ENCODE data around the gene TTLL8. TPM values are rescaled to one million over a fixed set of nuclear protein-coding genes. Genes with fewer than 3 reads are reported as not detected.

The TTLL8 gene
- total RNA-seq, 2 donors from 2014 or later = 0.20 TPM; not detected in 1

DNA sequence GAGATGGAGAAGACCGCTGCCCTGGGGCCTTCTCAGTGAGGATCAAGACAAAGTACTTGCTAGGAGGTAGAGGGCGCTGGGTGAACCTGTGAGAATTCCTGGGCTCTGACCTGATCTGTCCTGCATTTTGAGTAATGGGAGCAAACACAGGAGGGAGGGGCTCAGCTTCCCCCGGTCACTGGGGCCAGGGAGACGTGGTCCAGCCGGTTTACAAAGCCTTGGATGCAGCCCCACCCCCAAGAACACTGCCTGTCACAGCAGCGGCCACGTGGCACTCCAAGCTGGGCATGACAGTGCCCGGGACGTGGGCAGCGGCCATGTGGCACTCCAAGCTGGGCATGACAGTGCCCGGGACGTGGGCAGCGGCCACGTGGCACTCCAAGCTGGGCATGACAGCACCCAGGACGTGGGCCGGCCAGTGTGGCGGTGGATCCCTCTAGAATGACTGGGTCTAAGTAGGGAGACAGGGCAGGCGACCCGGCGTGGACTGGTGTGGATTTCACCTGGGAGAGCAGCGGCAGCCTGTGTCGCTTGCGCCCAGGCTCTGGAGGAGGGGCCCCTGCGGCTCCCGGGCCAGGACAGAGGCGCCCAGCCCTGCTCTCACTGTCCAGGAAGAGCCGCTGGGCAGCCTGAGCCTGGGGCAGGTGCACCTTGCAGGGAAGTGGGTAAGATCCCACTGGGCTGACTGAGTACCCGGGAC is 2.5 kb upstream of the TTLL8 start:
- Histone ChIP-seq H3K36me3 (ENCODE audit: control insufficient read depth, insufficient read depth, low read length) (no peaks in the 10 kb centered on the region), H3K4me3 (ENCODE audit: low read length) (no peak overlapping the region), H3K9ac (ENCODE audit: extremely low read depth, low read length, poor library complexity, severe bottlenecking) (no peak overlapping the region), H3K27ac (ENCODE audit: low read depth, low read length) (no peak overlapping the region), H3K9me3 (ENCODE audit: control insufficient read depth, low read length) (no peaks in the 10 kb centered on the region), H3K27me3 (ENCODE audit: control insufficient read depth, insufficient read depth, low read length, poor library complexity, severe bottlenecking) (peaks cover 20% of the 10 kb centered on the region), H3K4me1 (ENCODE audit: control insufficient read depth, insufficient read depth, low read length) (peaks cover 4% of the 10 kb centered on the region)
- peaks cover 10% of the 10 kb centered on the region for H3K27me3 Mint-ChIP-seq (ENCODE audit: insufficient read depth)
- H3K4me3 Mint-ChIP-seq = no peak overlapping the region
- DNase-seq = peak; percentile 69
- TF ChIP-seq, protein P1, sequence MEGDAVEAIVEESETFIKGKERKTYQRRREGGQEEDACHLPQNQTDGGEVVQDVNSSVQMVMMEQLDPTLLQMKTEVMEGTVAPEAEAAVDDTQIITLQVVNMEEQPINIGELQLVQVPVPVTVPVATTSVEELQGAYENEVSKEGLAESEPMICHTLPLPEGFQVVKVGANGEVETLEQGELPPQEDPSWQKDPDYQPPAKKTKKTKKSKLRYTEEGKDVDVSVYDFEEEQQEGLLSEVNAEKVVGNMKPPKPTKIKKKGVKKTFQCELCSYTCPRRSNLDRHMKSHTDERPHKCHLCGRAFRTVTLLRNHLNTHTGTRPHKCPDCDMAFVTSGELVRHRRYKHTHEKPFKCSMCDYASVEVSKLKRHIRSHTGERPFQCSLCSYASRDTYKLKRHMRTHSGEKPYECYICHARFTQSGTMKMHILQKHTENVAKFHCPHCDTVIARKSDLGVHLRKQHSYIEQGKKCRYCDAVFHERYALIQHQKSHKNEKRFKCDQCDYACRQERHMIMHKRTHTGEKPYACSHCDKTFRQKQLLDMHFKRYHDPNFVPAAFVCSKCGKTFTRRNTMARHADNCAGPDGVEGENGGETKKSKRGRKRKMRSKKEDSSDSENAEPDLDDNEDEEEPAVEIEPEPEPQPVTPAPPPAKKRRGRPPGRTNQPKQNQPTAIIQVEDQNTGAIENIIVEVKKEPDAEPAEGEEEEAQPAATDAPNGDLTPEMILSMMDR (conservative IDR thresholded peaks at IDR 0.05) = peak; percentile 25
- H3K27ac Mint-ChIP-seq = no peak overlapping the region
- WGBS, 2 experiments (ENCODE audit: insufficient coverage in 1 of 2, insufficient read length in 1 of 2) = 87 to 91% methylated on average over 15 to 28 of the region's 28 CpGs
- H3K36me3 Mint-ChIP-seq (ENCODE audit: low read depth) = no peaks in the 10 kb centered on the region
- no peaks in the 10 kb centered on the region for H3K9me3 Mint-ChIP-seq
- H3K4me1 Mint-ChIP-seq = peaks cover 12% of the 10 kb centered on the region

DNA sequence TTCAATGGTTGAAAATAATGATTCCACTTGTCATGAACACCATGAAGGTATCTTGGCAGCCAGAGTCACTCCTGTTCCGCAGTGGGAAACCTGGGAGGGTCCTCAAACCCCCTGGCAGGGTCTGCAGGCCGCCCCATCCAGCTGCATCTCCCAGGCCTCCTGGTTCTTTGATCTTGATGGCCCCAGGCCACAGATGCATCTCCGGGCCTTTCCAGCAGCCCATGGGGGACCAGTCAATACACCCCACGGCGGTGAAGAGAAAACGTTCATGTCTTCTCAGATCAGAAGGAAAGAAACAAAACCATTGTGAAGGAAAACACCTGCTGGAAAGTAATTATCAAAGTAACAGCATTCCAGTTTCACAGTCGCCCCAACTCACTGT is 1.8 kb upstream of the TTLL8 start:
- peaks cover 20% of the 10 kb centered on the region for H3K27me3 ChIP-seq (ENCODE audit: control insufficient read depth, insufficient read depth, low read length, poor library complexity, severe bottlenecking)

DNA sequence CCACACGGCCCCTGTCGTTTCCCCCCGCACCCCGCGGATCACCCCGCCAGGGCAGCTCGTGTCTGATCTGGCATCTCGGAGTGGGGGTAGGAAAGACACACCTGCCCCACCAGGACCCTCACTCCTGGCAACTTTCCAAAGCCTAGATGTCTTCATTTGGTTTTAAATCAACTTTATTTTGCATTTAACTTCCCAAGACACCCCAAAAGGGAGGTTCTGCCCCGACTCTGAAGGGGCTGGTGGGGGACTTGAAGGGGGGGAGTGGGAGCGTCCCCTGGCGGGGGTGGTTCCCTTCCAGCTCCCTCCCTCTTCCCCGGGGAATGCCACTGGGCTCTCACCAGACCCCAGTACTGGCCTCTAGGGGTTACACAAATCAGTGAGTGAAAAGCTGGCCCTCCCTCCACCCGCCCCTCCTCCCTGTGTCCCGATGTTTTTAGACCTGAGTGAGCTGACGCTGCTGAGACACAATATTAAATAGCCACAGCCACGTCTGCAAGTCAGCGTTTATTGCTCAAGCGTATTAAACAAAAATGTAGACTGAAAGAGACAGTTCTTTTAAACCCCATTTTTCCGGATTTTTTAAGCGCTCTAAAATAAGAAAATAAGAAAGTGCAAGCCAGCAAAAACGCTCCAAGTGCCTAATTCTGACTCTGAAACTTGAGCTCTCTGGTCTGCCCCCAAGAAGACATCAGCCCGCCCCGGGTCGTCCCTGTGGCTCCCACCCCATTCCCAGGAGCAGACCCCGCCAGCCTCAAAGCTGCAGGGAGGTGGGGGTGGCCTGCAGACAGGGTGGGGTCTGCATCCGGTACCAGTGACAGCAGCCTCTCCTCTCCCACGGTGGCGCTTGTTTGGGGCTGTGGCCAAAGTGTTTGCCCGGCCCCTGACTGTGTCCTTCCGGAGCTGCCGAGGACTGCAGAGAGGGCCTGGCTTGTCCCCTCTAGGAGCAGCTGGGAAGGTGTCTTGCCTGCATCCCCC is 1.1 kb upstream of the TTLL8 start:
- WGBS, 2 experiments (ENCODE audit: insufficient coverage in 1 of 2, insufficient read length in 1 of 2) = 9 to 22% methylated on average over 18 to 29 of the region's 31 CpGs
- TF ChIP-seq, protein P1 (conservative IDR thresholded peaks at IDR 0.05) = peak; percentile 71
- no peaks in the 10 kb centered on the region for H3K36me3 ChIP-seq (ENCODE audit: control insufficient read depth, insufficient read depth, low read length)
- Mint-ChIP-seq H3K36me3 (ENCODE audit: low read depth) (no peaks in the 10 kb centered on the region), H3K9me3 (no peaks in the 10 kb centered on the region), H3K4me3 (peak overlapping the region; percentile 56), H3K27ac (no peak overlapping the region), H3K4me1 (peaks cover 12% of the 10 kb centered on the region), H3K27me3 (ENCODE audit: insufficient read depth) (peaks cover 10% of the 10 kb centered on the region)
- peak; percentile 83 for DNase-seq
- peaks cover 4% of the 10 kb centered on the region for H3K4me1 ChIP-seq (ENCODE audit: control insufficient read depth, insufficient read depth, low read length)
- no peaks in the 10 kb centered on the region for H3K9me3 ChIP-seq (ENCODE audit: control insufficient read depth, low read length)
- H3K9ac ChIP-seq (ENCODE audit: extremely low read depth, low read length, poor library complexity, severe bottlenecking) = no peak overlapping the region
- no peak overlapping the region for H3K27ac ChIP-seq (ENCODE audit: low read depth, low read length)
- H3K27me3 ChIP-seq (ENCODE audit: control insufficient read depth, insufficient read depth, low read length, poor library complexity, severe bottlenecking) = peaks cover 20% of the 10 kb centered on the region
- peak overlapping the region; percentile 58 for H3K4me3 ChIP-seq (ENCODE audit: low read length)

More for the DNA sequence above, 1.8 kb upstream of the TTLL8 start:
- H3K9me3 Mint-ChIP-seq = no peaks in the 10 kb centered on the region
- H3K27me3 Mint-ChIP-seq (ENCODE audit: insufficient read depth) = peaks cover 10% of the 10 kb centered on the region
- H3K9me3 ChIP-seq (ENCODE audit: control insufficient read depth, low read length) = no peaks in the 10 kb centered on the region
- WGBS, 2 experiments (ENCODE audit: insufficient coverage in 1 of 2, insufficient read length in 1 of 2) = 86 to 89% methylated on average over 5 to 7 of the region's 7 CpGs
- peaks cover 12% of the 10 kb centered on the region for H3K4me1 Mint-ChIP-seq
- TF ChIP-seq, protein P1 (conservative IDR thresholded peaks at IDR 0.05) = no peak
- H3K36me3 ChIP-seq (ENCODE audit: control insufficient read depth, insufficient read depth, low read length) = no peaks in the 10 kb centered on the region
- H3K27ac ChIP-seq (ENCODE audit: low read depth, low read length) = no peak overlapping the region
- H3K9ac ChIP-seq (ENCODE audit: extremely low read depth, low read length, poor library complexity, severe bottlenecking) = no peak overlapping the region
- no peak overlapping the region for H3K27ac Mint-ChIP-seq
- peaks cover 4% of the 10 kb centered on the region for H3K4me1 ChIP-seq (ENCODE audit: control insufficient read depth, insufficient read depth, low read length)
- H3K4me3 ChIP-seq (ENCODE audit: low read length) = no peak overlapping the region
- no peak for DNase-seq
- peak overlapping the region; percentile 56 for H3K4me3 Mint-ChIP-seq
- no peaks in the 10 kb centered on the region for H3K36me3 Mint-ChIP-seq (ENCODE audit: low read depth)

All from endodermal cell (in vitro differentiated cells).